Measurements from ENCODE around the gene YIPF3. TPM values are rescaled to one million over a fixed set of nuclear protein-coding genes. Genes with fewer than 3 reads are reported as not detected.

Gene YIPF3
- total and polyA plus RNA-seq, 9 of the 15 experiments (the other 6 are each of a cell fraction or from before 2014, with no cell fraction given): 27.5 to 75.3 (median 57.6) TPM

- TF ChIP-seq RBM17 (IDR thresholded peaks at IDR 0.05; ENCODE audit: borderline replicate concordance, low read depth, low read length) (no peak), HDAC2 (IDR thresholded peaks at IDR 0.05) (no peak), CBX3 (IDR thresholded peaks at IDR 0.05; ENCODE audit: borderline replicate concordance in 1 of 2, low read length in 2 of 2) (no peak), ZBTB43 (CRISPR knock-in tag; IDR thresholded peaks at IDR 0.05) (no peak), TGIF2 (CRISPR knock-in tag; IDR thresholded peaks at IDR 0.05) (no peak), PYGO2 (tag; IDR thresholded peaks at IDR 0.05) (no peak), KLF10 (CRISPR knock-in tag; IDR thresholded peaks at IDR 0.05) (no peak), FOXJ3 (CRISPR knock-in tag; IDR thresholded peaks at IDR 0.05) (no peak), ZBTB17 (CRISPR knock-in tag; IDR thresholded peaks at IDR 0.05) (peak; percentile 21; the same call in 1 of the 2 replicates), KAT8 (IDR thresholded peaks at IDR 0.05; ENCODE audit: low read depth) (no peak), ZNF253 (CRISPR knock-in tag; conservative IDR thresholded peaks at IDR 0.05) (no peak), CTCFL (IDR thresholded peaks at IDR 0.05; ENCODE audit: borderline replicate concordance, insufficient read depth, low read depth, low read length, poor library complexity, severe bottlenecking) (no peak), ELK1 (CRISPR knock-in tag; IDR thresholded peaks at IDR 0.05) (no peak), MYC (IDR thresholded peaks at IDR 0.05; ENCODE audit: low read depth, low read length) (no peak), MYC (CRISPR knock-in tag; IDR thresholded peaks at IDR 0.05; ENCODE audit: borderline replicate concordance, low read depth) (no peak), TCF7 (IDR thresholded peaks at IDR 0.05; ENCODE audit: borderline replicate concordance) (no peak), GATAD2B (IDR thresholded peaks at IDR 0.05; ENCODE audit: borderline replicate concordance) (0 out of 2 replicates have a peak, but pooled peaks have one; percentile 44), IFI16 (CRISPR knock-in tag; IDR thresholded peaks at IDR 0.05) (no peak), SRSF7 (optimal IDR thresholded peaks at IDR 0.05; ENCODE audit: low read depth, low read length) (no peak), HMG20B (CRISPR knock-in tag; IDR thresholded peaks at IDR 0.05) (no peak), ZNF77 (CRISPR knock-in tag; IDR thresholded peaks at IDR 0.05) (no peak), NKRF (IDR thresholded peaks at IDR 0.05; ENCODE audit: borderline replicate concordance) (peak; percentile 59; the same call in 1 of the 2 replicates), TCFL5 (CRISPR knock-in tag; conservative IDR thresholded peaks at IDR 0.05) (no peak)
These were observed 6.5 kb downstream of the YIPF3 start, which contains the start of gene LRRC73 (continued) for GRCh38 chr6:43509984-43510826.
